HUES48 (cell line): ENCODE results near the gene ANO3.
"Not testable (repeated sequence)": the region's sequence is repeated elsewhere in the genome, so short reads cannot be mapped to it uniquely, and the experiment has no call there.

Source experiments
- H3K27ac ChIP-seq: one replicate; pipeline ENCODE4 v1.7.0; 2013; ENCODE audit warnings: low read depth, low read length, inconsistent platforms
- H3K27me3 ChIP-seq: 2 replicates; pipeline ENCODE4 v1.6.1; 2013; ENCODE audit warnings: mild to moderate bottlenecking, low read length; ENCODE audit not compliant: control insufficient read depth, insufficient read depth
- H3K36me3 ChIP-seq: 2 replicates; pipeline ENCODE4 v1.6.1; 2013; ENCODE audit warnings: low read length; ENCODE audit not compliant: control insufficient read depth, insufficient read depth
- H3K4me1 ChIP-seq: 2 replicates; pipeline ENCODE4 v1.6.1; 2013; ENCODE audit warnings: mild to moderate bottlenecking, low read length; ENCODE audit not compliant: control insufficient read depth, insufficient read depth
- H3K4me3 ChIP-seq: 2 replicates; pipeline ENCODE4 v1.5.1; 2013; ENCODE audit warnings: mild to moderate bottlenecking, low read depth, low read length
- H3K9ac ChIP-seq: 2 replicates; pipeline ENCODE4 v1.6.1; 2013; ENCODE audit warnings: mild to moderate bottlenecking, low read depth, low read length, moderate library complexity
- H3K9me3 ChIP-seq: 2 replicates; pipeline ENCODE4 v1.6.1; 2013; ENCODE audit warnings: low read length; ENCODE audit not compliant: control insufficient read depth, insufficient read depth

The ANO3 gene

GRCh38 chr11:26595207-26595865 is 263.4 kb downstream of the ANO3 start:
- not testable (repeated sequence) for H3K9ac ChIP-seq, H3K4me1 ChIP-seq, H3K27me3 ChIP-seq, H3K36me3 ChIP-seq, H3K9me3 ChIP-seq, H3K4me3 ChIP-seq, H3K27ac ChIP-seq

- H3K4me3 ChIP-seq, H3K27me3 ChIP-seq, H3K27ac ChIP-seq: not testable (repeated sequence)
These were observed 265.2 kb downstream of the ANO3 start for GRCh38 chr11:26597049-26597689.

DNA sequence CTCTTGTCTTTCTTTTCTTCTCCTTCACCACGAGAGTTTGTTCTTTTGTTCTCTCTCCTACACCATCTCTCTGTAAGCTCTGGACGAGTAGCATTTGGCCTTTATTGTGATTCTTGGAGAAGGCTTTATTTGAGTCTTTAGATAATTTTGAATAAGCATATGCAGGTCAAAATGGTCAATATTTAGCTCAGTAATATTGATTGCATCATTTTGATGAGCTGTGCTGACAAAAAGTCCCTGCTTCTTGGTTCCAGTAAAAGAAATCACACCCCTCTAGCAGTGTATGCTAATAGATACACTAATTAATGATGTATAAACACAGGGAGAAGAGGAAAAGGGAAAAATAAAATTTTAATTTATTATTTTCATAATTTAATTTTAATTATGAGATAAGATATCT is 266.0 kb downstream of the ANO3 start:
- Histone ChIP-seq H3K27me3 (no peaks in the 10 kb centered on the region), H3K4me3 (no peak overlapping the region), H3K36me3 (no peaks in the 10 kb centered on the region), H3K4me1 (no peaks in the 10 kb centered on the region), H3K9ac (no peak overlapping the region), H3K27ac (no peak overlapping the region), H3K9me3 (no peaks in the 10 kb centered on the region)

More at GRCh38 chr11:26597049-26597689, 265.2 kb downstream of the ANO3 start:
- H3K9me3 ChIP-seq, H3K9ac ChIP-seq, H3K4me1 ChIP-seq, H3K36me3 ChIP-seq: not testable (repeated sequence)

GRCh38 chr11:26599425-26599824 is 267.5 kb downstream of the ANO3 start:
- H3K9ac ChIP-seq, result no peak overlapping the region

DNA sequence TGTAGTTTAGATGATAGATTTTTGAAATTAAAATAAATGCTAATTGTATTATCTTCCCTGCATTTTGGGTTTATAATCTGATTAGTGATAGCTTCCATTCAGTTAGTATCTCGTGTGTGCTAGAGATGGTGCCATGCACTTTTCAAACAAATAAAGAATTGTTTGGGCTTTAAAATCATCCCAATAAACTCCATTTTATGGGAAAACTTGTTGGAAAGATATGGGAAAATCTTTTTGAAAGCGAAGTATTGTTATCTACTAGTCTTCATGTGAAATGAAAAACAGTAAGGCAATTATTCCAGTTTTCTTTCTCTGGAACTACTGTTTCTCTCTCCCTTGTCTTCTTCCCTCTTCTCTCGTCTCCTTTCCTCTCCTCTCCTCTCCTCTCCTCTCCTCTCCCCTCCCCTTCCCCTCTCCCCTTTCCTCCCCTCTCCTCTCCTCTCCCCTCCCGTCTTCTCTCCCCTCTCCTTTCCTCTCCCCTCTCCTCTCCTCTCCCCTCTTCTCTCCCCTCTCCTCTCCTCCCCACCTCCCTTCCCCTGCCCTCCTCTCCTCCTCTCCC is 268.0 kb downstream of the ANO3 start:
- Histone ChIP-seq H3K27me3 (no peaks in the 10 kb centered on the region), H3K9ac (no peak overlapping the region), H3K27ac (no peak overlapping the region), H3K4me3 (no peak overlapping the region), H3K9me3 (no peaks in the 10 kb centered on the region), H3K4me1 (no peaks in the 10 kb centered on the region), H3K36me3 (no peaks in the 10 kb centered on the region)

More at GRCh38 chr11:26599425-26599824, 267.5 kb downstream of the ANO3 start:
- Histone ChIP-seq H3K27ac (no peak overlapping the region), H3K9me3 (no peaks in the 10 kb centered on the region), H3K4me1 (no peaks in the 10 kb centered on the region), H3K36me3 (no peaks in the 10 kb centered on the region), H3K27me3 (no peaks in the 10 kb centered on the region), H3K4me3 (no peak overlapping the region)

DNA sequence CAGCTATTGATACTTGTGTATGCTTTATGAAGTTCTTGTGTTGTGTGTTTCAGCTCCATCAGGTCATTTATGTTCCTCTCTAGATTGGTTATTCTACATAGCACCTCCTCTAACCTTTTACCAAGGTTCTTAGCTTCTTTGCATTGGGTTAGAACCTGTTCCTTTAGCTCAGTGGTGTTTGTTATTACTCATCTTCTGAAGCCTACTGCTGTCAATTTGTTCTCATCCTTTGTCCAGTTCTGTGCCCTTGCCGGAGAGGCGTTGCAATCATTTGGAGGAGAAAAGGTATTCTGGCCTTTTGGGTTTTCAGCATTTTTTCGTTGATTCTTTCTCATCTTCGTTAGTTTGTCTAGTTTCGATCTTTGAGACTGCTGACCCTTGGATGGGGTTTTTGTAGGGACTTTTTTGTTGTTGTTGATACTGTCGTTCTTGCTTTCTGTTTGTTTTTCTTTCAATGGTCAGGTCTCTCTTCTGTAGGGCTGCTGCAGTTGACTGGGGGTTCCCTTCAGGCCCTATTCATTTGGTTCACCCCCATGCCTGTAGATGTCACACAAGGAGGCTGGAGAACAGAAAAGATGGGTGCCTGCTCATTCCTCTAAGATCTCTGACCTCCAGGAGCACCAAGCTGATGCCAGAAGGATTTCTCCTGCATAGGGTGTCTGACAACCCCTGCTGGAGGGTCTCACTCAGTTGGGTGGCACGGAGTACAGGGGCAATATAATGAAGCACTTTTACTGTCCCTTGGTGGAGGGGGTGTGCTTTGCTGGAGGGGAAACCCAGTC is 276.0 kb downstream of the ANO3 start:
- H3K36me3 ChIP-seq, result no peaks in the 10 kb centered on the region
- no peaks in the 10 kb centered on the region for H3K9me3 ChIP-seq
- H3K27ac ChIP-seq, result no peak overlapping the region
- H3K4me1 ChIP-seq, result no peaks in the 10 kb centered on the region
- H3K9ac ChIP-seq, result no peak overlapping the region
- H3K27me3 ChIP-seq, result no peaks in the 10 kb centered on the region
- H3K4me3 ChIP-seq, result no peak overlapping the region

- Histone ChIP-seq H3K9me3 (no peaks in the 10 kb centered on the region), H3K27me3 (no peaks in the 10 kb centered on the region), H3K27ac (no peak overlapping the region), H3K4me1 (no peaks in the 10 kb centered on the region), H3K4me3 (no peak overlapping the region), H3K36me3 (no peaks in the 10 kb centered on the region), H3K9ac (no peak overlapping the region)
These were observed 276.7 kb downstream of the ANO3 start for GRCh38 chr11:26608507-26609146.

GRCh38 chr11:26613759-26614158 is 281.8 kb downstream of the ANO3 start:
- Histone ChIP-seq H3K36me3 (no peaks in the 10 kb centered on the region), H3K27me3 (no peaks in the 10 kb centered on the region), H3K4me1 (peaks cover 7% of the 10 kb centered on the region), H3K27ac (no peak overlapping the region), H3K9ac (no peak overlapping the region), H3K4me3 (no peak overlapping the region), H3K9me3 (no peaks in the 10 kb centered on the region)

DNA sequence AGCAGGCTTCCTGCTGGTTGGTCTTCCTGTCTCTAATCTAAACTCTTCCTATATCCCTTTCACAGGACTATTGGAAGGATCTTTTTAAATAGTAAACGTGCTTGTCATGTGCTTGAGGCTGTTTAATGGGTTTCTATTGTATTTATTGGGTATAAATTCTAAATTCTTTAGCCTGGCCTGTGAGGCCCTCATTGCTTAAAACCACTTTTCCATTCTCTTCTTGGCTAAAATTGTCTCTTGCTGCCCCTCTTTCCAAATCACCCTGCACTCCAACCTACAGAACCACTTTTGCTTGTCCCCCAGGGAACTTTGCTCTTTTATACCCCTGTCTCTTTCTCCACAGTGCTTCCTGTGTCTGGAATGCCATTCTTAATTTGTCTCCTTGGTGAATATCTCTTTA is 286.5 kb downstream of the ANO3 start:
- Histone ChIP-seq H3K9ac (no peak overlapping the region), H3K36me3 (no peaks in the 10 kb centered on the region), H3K4me1 (peaks cover 8% of the 10 kb centered on the region), H3K27ac (no peak overlapping the region), H3K27me3 (no peaks in the 10 kb centered on the region), H3K9me3 (no peaks in the 10 kb centered on the region), H3K4me3 (no peak overlapping the region)

GRCh38 chr11:26620282-26621045 is 288.5 kb downstream of the ANO3 start:
- H3K9ac ChIP-seq, result no peak overlapping the region
- H3K4me1 ChIP-seq, result peaks cover 8% of the 10 kb centered on the region
- H3K36me3 ChIP-seq, result no peaks in the 10 kb centered on the region
- H3K9me3 ChIP-seq, result no peaks in the 10 kb centered on the region
- H3K4me3 ChIP-seq, result no peak overlapping the region
- no peaks in the 10 kb centered on the region for H3K27me3 ChIP-seq
- H3K27ac ChIP-seq, result no peak overlapping the region
